Endothelial cell of umbilical vein (primary cell): Measurements from ENCODE around the gene TTC23L. TPM values are rescaled to one million over a fixed set of nuclear protein-coding genes. Genes with fewer than 3 reads are reported as not detected.
A peak's percentile ranks its signal among the peaks of the same experiment; 100 is the strongest.

Source experiments
- BruUV-seq: library from RNA; stranded (reverse); fragments of 400-500 nt; replicated peaks from 2 replicates; lab custom pipeline; 2021; lab: Mats Ljungman, UMichigan
- CTCF ChIA-PET: fragments of 300-600, 350-600 bp; sonication (Branson Sonifier 250); formaldehyde crosslinking; loops from one replicate; lab custom pipeline; 2021; ENCODE audit warnings: antibody characterized with exemption, inconsistent platforms; lab: Charles Lee
- POLR2A ChIA-PET: fragments of 300-600, 350-600 bp; sonication (Branson Sonifier 250); formaldehyde crosslinking; loops from one replicate; lab custom pipeline; 2021; ENCODE audit warnings: antibody characterized with exemption, inconsistent platforms; lab: Charles Lee
- DNase-seq: peaks from one replicate; pipeline ENCODE4 v3.0.0-alpha.2; 2011; ENCODE audit warnings: low read depth, low spot score
- FAIRE-seq: peaks from 2 replicates; lab custom pipeline; 2011; peaks lifted over from hg19 to GRCh38; lab: Jason Lieb, UNC
- H2AFZ ChIP-seq: 2 replicates; pipeline ENCODE4 v1.6.0; 2012; ENCODE audit warnings: low read depth, low read length, control low read depth, inconsistent platforms
- H3K27ac ChIP-seq: 2 replicates; pipeline ENCODE4 v1.5.1; 2011; ENCODE audit warnings: low read depth, mild to moderate bottlenecking, control low read depth, low read length, moderate library complexity; ENCODE audit not compliant: insufficient read depth
- H3K27me3 ChIP-seq, 2 experiments: 2 replicates each; pipeline versions ENCODE4 v1.6.0 to v1.6.1; 2011; ENCODE audit warnings: low read length in 2 of 2, mixed read lengths in 1 of 2; ENCODE audit not compliant: control insufficient read depth in 2 of 2, insufficient read depth in 2 of 2
- H3K36me3 ChIP-seq, 2 experiments: 2 replicates in 1 of 2; 3 replicates in 1 of 2; pipeline ENCODE4 v1.5.1; 2011; ENCODE audit warnings: low read length in 2 of 2, mild to moderate bottlenecking in 1 of 2, moderate library complexity in 1 of 2; ENCODE audit not compliant: control insufficient read depth in 2 of 2, insufficient read depth in 2 of 2; ENCODE audit errors: extremely low read depth in 1 of 2
- H3K4me1 ChIP-seq: 3 replicates; pipeline ENCODE4 v1.5.1; 2011; ENCODE audit warnings: mild to moderate bottlenecking, low read length; ENCODE audit not compliant: control insufficient read depth, insufficient read depth; ENCODE audit errors: extremely low read depth
- H3K4me2 ChIP-seq: 2 replicates; pipeline ENCODE4 v1.6.1; 2011; ENCODE audit warnings: low read length, control low read depth, mixed read lengths; ENCODE audit not compliant: insufficient read depth
- H3K4me3 ChIP-seq, 3 experiments: fragments of 200-600 bp in 1 of 3; sonication (generic), shearing (Covaris generic) in 1 of 3; replicated peaks in 1 of 3; 2 replicates each; pipeline ENCODE4 v1.5.1; 2011 to 2016; ENCODE audit warnings: control low read depth in 3 of 3, low read length in 3 of 3, mild to moderate bottlenecking in 2 of 3, inconsistent platforms in 1 of 3, low read depth in 1 of 3, moderate library complexity in 1 of 3; ENCODE audit not compliant: insufficient read depth in 1 of 3
- H3K79me2 ChIP-seq: 2 replicates; pipeline ENCODE4 v1.6.0; 2012; ENCODE audit warnings: low read length, inconsistent platforms; ENCODE audit not compliant: control insufficient read depth, insufficient read depth
- H3K9ac ChIP-seq: replicated peaks from 2 replicates; pipeline ENCODE3; 2011; ENCODE audit warnings: low read length, control low read depth; ENCODE audit not compliant: insufficient read depth; ENCODE audit errors: extremely low read depth
- H3K9me1 ChIP-seq: replicated peaks from 3 replicates; pipeline ENCODE4 v1.6.0; 2011; ENCODE audit warnings: mild to moderate bottlenecking, low read length; ENCODE audit not compliant: control insufficient read depth, insufficient read depth; ENCODE audit errors: extremely low read depth
- H3K9me3 ChIP-seq: replicated peaks from 2 replicates; pipeline ENCODE4 v1.5.1; 2012; ENCODE audit warnings: low read length, inconsistent platforms; ENCODE audit not compliant: control insufficient read depth, insufficient read depth
- H4K20me1 ChIP-seq: replicated peaks from 2 replicates; pipeline ENCODE3; 2011; ENCODE audit warnings: mild to moderate bottlenecking, low read length; ENCODE audit not compliant: control insufficient read depth, insufficient read depth; ENCODE audit errors: extremely low read depth
- EZH2 ChIP-seq: IDR thresholded peaks from 2 replicates; pipeline ENCODE4 v1.6.1; 2012; ENCODE audit warnings: borderline replicate concordance, low read depth, mild to moderate bottlenecking, moderate library complexity, low read length, inconsistent platforms; ENCODE audit not compliant: severe bottlenecking
- FOS ChIP-seq: IDR thresholded peaks from 2 replicates; pipeline ENCODE4 v1.6.1; 2011; ENCODE audit warnings: mild to moderate bottlenecking, low read length, moderate library complexity, borderline replicate concordance; ENCODE audit not compliant: insufficient read depth
- GATA2 ChIP-seq: IDR thresholded peaks from 2 replicates; pipeline ENCODE4 v1.7.0; 2011; ENCODE audit warnings: low read depth, mild to moderate bottlenecking, moderate library complexity, mixed read lengths, low read length; ENCODE audit not compliant: insufficient read length, insufficient read depth
- JUN ChIP-seq: IDR thresholded peaks from 2 replicates; pipeline ENCODE4 v1.6.1; 2011; ENCODE audit warnings: borderline replicate concordance, low read depth; ENCODE audit not compliant: insufficient read length, insufficient read depth
- MYC ChIP-seq: IDR thresholded peaks from one replicate; pipeline ENCODE4 v1.6.1; 2011; ENCODE audit warnings: mild to moderate bottlenecking, low read depth, low read length
- POLR2A ChIP-seq: IDR thresholded peaks from 2 replicates; pipeline ENCODE4 v1.6.1; 2012; ENCODE audit warnings: low read depth, mild to moderate bottlenecking, control low read depth, low read length
- POLR2AphosphoS5 ChIP-seq: IDR thresholded peaks from 2 replicates; pipeline ENCODE4 v1.6.1; 2012; ENCODE audit warnings: low read depth, mild to moderate bottlenecking, control low read depth, low read length, moderate library complexity; ENCODE audit not compliant: insufficient read depth
- dilution Hi-C: fragments of 300-500 bp; cut with MboI; formaldehyde crosslinking; loops from one replicate; pipeline ENCODE4 v1.15.0; 2019; ENCODE audit warnings: low sequenced_read_pairs; ENCODE audit not compliant: extremely low pct_ligation_motif_present
- intact Hi-C: fragments of 100-400 bp; cut with micrococcal nuclease; formaldehyde crosslinking; loops from one replicate; pipeline ENCODE4 v1.10.0; 2022
- polyA plus RNA-seq, 4 experiments: library from polyadenylated mRNA; depleted of rRNA in 3 of 4; stranded (reverse) in 3 of 4; unstranded in 1 of 4; fragments of >200 nt; gene quantifications; 2 replicates each; pipeline versions ENCODE4 v1.2.1 to v1.2.3, GENCODE V29; 2011 to 2012; ENCODE audit warnings: missing spikeins in 1 of 4
- total RNA-seq: library from RNA; stranded (reverse); gene quantifications from 2 replicates; pipeline ENCODE4 v1.2.3, GENCODE V29; 2021
- TF ChIP-seq, protein P1 (sequence below), 2 donors: IDR thresholded peaks; 1 replicate in 1 of 2; 2 replicates in 1 of 2; pipeline ENCODE4 v1.5.1; 2011; ENCODE audit warnings: low read length in 2 of 2, mild to moderate bottlenecking in 2 of 2, moderate library complexity in 2 of 2, control low read depth in 1 of 2, inconsistent platforms in 1 of 2, low read depth in 1 of 2; ENCODE audit not compliant: insufficient read depth in 1 of 2; ENCODE audit errors: extremely low read depth in 1 of 2
- TF ChIP-seq, protein P2 (sequence below): IDR thresholded peaks from 2 replicates; pipeline ENCODE4 v1.6.1; 2011; ENCODE audit not compliant: insufficient read depth, insufficient read length

TTC23L gene
- total and polyA plus RNA-seq, 2 donors (not counting 3 experiments of a cell fraction or from before 2014, with no cell fraction given) = not detected

DNA sequence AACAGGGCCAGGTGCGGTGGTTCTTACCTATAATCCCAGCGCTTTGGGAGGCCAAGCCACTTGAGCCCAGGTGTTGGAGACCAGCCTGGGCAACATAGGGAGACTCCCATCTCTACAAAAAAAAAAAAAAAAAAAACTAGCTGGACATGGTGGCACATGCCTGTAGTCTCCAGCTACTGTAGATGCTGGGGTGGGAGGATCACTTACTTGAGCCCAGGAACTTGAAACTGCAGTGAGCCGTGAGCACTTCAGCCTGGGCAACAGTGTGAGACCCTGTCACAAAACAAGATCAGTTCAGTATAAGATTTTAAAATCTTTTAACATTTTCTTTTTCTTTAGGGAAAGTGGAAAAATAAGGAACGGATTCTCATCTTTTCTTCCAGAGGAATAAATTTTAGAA is 79.1 kb downstream of the TTC23L start:
- Histone ChIP-seq H3K36me3 (peaks cover 3 to 21% of the 10 kb centered on the region in 2 experiments), H3K79me2 (peaks cover 57% of the 10 kb centered on the region), H4K20me1 (no peaks in the 10 kb centered on the region), H3K4me3 (no peak overlapping the region), H3K27me3 (no peaks in the 10 kb centered on the region), H3K9me1 (no peaks in the 10 kb centered on the region), H3K9ac (no peak overlapping the region), H3K4me1 (peaks cover 28% of the 10 kb centered on the region), H3K27ac (no peak overlapping the region), H3K9me3 (no peaks in the 10 kb centered on the region), H2AFZ (no peak overlapping the region), H3K4me2 (peak overlapping the region; percentile 44)
- DNase-seq (no peak), FAIRE-seq (no peak)
- POLR2A ChIA-PET = no interaction called here
- CTCF ChIA-PET = no interaction called here
- BruUV-seq = no TSS peak
- intact Hi-C loops = no loop called here
- dilution Hi-C loops = loop anchor here (25.0 kb wide), 1 partner anchor 431 kb away; no protein-coding TSS in a partner anchor
- TF ChIP-seq GATA2 (no peak), POLR2AphosphoS5 (no peak), FOS (no peak), EZH2 (no peak), POLR2A (no peak), MYC (no peak), JUN (no peak)
- TF ChIP-seq, protein P1, sequence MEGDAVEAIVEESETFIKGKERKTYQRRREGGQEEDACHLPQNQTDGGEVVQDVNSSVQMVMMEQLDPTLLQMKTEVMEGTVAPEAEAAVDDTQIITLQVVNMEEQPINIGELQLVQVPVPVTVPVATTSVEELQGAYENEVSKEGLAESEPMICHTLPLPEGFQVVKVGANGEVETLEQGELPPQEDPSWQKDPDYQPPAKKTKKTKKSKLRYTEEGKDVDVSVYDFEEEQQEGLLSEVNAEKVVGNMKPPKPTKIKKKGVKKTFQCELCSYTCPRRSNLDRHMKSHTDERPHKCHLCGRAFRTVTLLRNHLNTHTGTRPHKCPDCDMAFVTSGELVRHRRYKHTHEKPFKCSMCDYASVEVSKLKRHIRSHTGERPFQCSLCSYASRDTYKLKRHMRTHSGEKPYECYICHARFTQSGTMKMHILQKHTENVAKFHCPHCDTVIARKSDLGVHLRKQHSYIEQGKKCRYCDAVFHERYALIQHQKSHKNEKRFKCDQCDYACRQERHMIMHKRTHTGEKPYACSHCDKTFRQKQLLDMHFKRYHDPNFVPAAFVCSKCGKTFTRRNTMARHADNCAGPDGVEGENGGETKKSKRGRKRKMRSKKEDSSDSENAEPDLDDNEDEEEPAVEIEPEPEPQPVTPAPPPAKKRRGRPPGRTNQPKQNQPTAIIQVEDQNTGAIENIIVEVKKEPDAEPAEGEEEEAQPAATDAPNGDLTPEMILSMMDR (IDR thresholded peaks at IDR 0.05; ENCODE audit: extremely low read depth in 1 of 2, insufficient read depth in 1 of 2, low read depth in 1 of 2, low read length in 2 of 2) = no peak
- TF ChIP-seq, protein P2, sequence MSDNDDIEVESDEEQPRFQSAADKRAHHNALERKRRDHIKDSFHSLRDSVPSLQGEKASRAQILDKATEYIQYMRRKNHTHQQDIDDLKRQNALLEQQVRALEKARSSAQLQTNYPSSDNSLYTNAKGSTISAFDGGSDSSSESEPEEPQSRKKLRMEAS = no peak
